HG02610 (cell line): Measurements from ENCODE around the gene NISCH.

Experiments used
- ATAC-seq: cut with Tn5 transposase; IDR thresholded peaks from one replicate; pipeline ENCODE4 v1.9.1; 2021; ENCODE audit warnings: mild to moderate bottlenecking, moderate library complexity; ENCODE audit not compliant: unreplicated experiment

The NISCH gene

GRCh38 chr3:52536112-52536368 is 80.6 kb downstream of the NISCH start:
- no peak for ATAC-seq

- ATAC-seq = peak; percentile 92
Measured at GRCh38 chr3:52536369-52537164, 81.2 kb downstream of the NISCH start, which contains the start of gene UQCC5. UQCC5 (plus strand) TSS chr3:52536605; CDS start chr3:52536756, 151 bp downstream.

- ATAC-seq = no peak
Measured at GRCh38 chr3:52537165-52537620, 81.8 kb downstream of the NISCH start.

DNA sequence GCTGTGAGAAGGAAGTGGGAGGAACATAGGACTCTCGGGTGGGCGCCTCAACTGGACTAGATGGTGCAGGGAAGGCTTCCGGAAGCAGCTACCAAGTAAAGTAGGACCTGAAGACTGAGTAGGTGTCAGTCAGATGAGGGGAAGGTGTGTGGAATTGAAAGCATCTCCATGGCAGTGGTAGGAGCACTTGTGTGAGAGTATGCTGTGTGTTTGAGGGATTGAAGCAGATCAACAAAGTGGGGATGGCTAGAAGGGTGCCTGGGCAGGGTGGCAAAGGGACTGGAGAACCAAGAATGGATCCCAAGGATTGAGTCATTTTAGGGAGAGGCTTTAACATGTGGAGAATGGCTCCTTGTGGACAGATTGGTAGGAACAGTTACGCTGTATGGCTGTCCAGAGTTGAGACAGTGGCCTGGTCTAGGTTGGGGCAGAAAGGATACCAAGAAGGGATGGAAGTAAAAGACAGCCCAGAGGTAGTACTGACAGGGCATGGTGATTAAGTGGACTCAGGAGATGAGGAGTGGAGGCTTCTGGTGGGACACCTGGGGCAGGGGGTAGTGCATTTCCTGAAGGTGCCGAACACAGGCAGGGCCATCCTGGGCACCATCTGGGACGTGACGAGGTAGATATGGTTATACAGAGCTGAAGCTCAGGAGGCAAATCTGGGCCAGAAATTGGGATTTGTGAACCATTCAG is 82.5 kb downstream of the NISCH start:
- no peak for ATAC-seq

- ATAC-seq = no peak
Measured at GRCh38 chr3:52539010-52539653, 83.7 kb downstream of the NISCH start.

DNA sequence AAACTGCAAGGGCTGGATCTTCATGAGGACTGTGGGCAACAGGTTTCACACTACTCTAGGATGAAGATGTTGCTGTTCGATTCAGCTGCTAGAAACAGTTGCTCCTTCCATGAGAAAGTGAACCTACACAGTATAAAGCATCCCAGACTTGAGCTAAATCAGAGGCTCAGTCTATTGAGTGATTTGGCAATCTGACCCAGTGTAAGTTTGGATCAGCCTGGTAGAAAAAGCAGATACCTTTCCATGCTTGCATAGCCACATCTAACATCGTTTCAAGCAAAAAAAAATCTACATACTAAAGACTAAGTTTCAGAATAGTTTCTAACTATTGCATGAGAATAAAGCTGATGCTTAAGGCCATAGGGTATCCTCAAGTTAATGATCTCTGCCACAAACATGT is 85.6 kb downstream of the NISCH start:
- no peak for ATAC-seq
